Mammary epithelial cell (primary cell): ENCODE data around the gene CCNA2.

Experiments used
- CTCF ChIP-seq, 2 donors: IDR thresholded peaks in 1 of 2; conservative IDR thresholded peaks in 1 of 2; 2 replicates each; pipeline ENCODE4 v1.5.1; 2011 to 2012; ENCODE audit warnings: inconsistent platforms in 2 of 2, low read length in 2 of 2, mild to moderate bottlenecking in 2 of 2, control low read depth in 1 of 2, low read depth in 1 of 2; ENCODE audit not compliant: insufficient read depth in 1 of 2; ENCODE audit errors: extremely low read depth in 1 of 2
- EZH2 ChIP-seq: IDR thresholded peaks from 2 replicates; pipeline ENCODE4 v1.6.1; 2012; ENCODE audit warnings: low read length, inconsistent platforms, borderline replicate concordance

- TF ChIP-seq CTCF (conservative IDR thresholded peaks at IDR 0.05 in 1 of 2, IDR thresholded peaks at IDR 0.05 in 1 of 2; ENCODE audit: extremely low read depth in 1 of 2, insufficient read depth in 1 of 2, low read depth in 1 of 2, low read length in 2 of 2) (no peak), EZH2 (no peak)
Observed at GRCh38 chr4:121817701-121818100, 6.0 kb downstream of the CCNA2 start.
